ENCODE measurements around the gene APC. TPM values are rescaled to one million over a fixed set of nuclear protein-coding genes. Genes with fewer than 3 reads are reported as not detected.

Gene APC
- total and polyA plus RNA-seq, 2 donors (not counting 1 experiment from before 2014, with no cell fraction given) = 8.1 to 55.8 TPM

DNA sequence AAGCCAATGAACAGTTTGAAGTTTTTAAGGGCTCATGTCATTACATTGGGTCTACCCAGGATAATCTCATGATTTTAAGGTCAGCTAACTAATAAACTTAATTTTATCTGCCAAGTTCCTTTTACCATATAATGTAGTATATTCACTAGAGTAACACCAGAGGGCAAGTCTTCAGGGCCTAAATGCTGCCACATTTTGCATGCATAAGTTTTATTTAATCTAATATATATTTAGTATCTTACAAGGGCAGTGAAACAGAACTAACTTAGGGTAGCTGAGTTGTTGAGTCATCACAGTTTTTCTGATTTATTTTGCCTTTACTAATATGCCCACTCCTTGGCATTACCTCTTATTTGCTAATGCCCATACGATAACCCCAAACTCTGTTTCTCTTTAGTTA, 8.1 kb upstream of the APC start:
- no peaks in the 10 kb centered on the region for H3K27me3 ChIP-seq (replicated peaks in 1 of 4; ENCODE audit: control extremely low read depth in 1 of 4, control insufficient read depth in 3 of 4, insufficient read depth in 4 of 4, low read length in 3 of 4)
- Mint-ChIP-seq H3K27ac (no peak overlapping the region), H3K4me1 (peaks cover 23% of the 10 kb centered on the region), H3K27me3 (no peaks in the 10 kb centered on the region), H3K4me3 (no peak overlapping the region), H3K9me3 (ENCODE audit: insufficient read depth) (no peaks in the 10 kb centered on the region)
- H4K20me1 ChIP-seq (ENCODE audit: control insufficient read depth, insufficient read depth, low read length, poor library complexity, severe bottlenecking) = peaks cover 22% of the 10 kb centered on the region
- H3K4me1 ChIP-seq (ENCODE audit: control insufficient read depth in 2 of 2, insufficient read depth in 2 of 2, low read length in 2 of 2) = peaks cover 0 to 6% of the 10 kb centered on the region in 2 donors
- no peak for ATAC-seq (ENCODE audit: low read depth)
- H3K4me3 ChIP-seq (ENCODE audit: control extremely low read depth in 1 of 5, extremely low read depth in 1 of 5, insufficient read depth in 1 of 5, low read depth in 2 of 5, low read length in 4 of 5) = no peak overlapping the region
- no peak overlapping the region for H3K9ac ChIP-seq (ENCODE audit: low read length)
- ChIA-PET CTCF (interaction anchor here (2.2 kb wide), 1 partner anchor 28 kb away, joined by 5 read pairs; no protein-coding TSS in a partner anchor), POLR2A (no interaction called here)
- intact Hi-C loops (cut with micrococcal nuclease) = loop anchor here (2.0 kb wide), 1 partner anchor 17 kb away; no protein-coding TSS in a partner anchor
- peaks cover 83% of the 10 kb centered on the region for H3K79me2 ChIP-seq (ENCODE audit: control insufficient read depth, insufficient read depth, low read length)
- no peaks in the 10 kb centered on the region for H3K9me3 ChIP-seq (ENCODE audit: control extremely low read depth in 1 of 3, control insufficient read depth in 2 of 3, insufficient read depth in 1 of 3, low read length in 2 of 3)
- no CpG with 5 or more reads among the region's 1 CpG for WGBS (ENCODE audit: insufficient coverage)
- no peak overlapping the region for H3K4me2 ChIP-seq (replicated peaks; ENCODE audit: low read depth, low read length, poor library complexity, severe bottlenecking)
- H3K36me3 ChIP-seq (replicated peaks in 1 of 2; ENCODE audit: control extremely low read depth in 1 of 2, control insufficient read depth in 1 of 2, extremely low read depth in 1 of 2, insufficient read depth in 2 of 2, low read length in 1 of 2) = peaks cover 0 to 1% of the 10 kb centered on the region in 2 experiments
- H2AFZ ChIP-seq (ENCODE audit: insufficient read depth, low read depth, low read length, poor library complexity, severe bottlenecking) = no peak overlapping the region
- no peak for TF ChIP-seq EZH2 (IDR thresholded peaks at IDR 0.05; ENCODE audit: borderline replicate concordance, insufficient read depth, low read depth, low read length, poor library complexity, severe bottlenecking)
- TF ChIP-seq, protein P1, sequence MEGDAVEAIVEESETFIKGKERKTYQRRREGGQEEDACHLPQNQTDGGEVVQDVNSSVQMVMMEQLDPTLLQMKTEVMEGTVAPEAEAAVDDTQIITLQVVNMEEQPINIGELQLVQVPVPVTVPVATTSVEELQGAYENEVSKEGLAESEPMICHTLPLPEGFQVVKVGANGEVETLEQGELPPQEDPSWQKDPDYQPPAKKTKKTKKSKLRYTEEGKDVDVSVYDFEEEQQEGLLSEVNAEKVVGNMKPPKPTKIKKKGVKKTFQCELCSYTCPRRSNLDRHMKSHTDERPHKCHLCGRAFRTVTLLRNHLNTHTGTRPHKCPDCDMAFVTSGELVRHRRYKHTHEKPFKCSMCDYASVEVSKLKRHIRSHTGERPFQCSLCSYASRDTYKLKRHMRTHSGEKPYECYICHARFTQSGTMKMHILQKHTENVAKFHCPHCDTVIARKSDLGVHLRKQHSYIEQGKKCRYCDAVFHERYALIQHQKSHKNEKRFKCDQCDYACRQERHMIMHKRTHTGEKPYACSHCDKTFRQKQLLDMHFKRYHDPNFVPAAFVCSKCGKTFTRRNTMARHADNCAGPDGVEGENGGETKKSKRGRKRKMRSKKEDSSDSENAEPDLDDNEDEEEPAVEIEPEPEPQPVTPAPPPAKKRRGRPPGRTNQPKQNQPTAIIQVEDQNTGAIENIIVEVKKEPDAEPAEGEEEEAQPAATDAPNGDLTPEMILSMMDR (IDR thresholded peaks at IDR 0.05) = no peak
- H3K27ac ChIP-seq (ENCODE audit: low read length in 2 of 2) = no peak overlapping the region
- DNase-seq = no peak

DNA sequence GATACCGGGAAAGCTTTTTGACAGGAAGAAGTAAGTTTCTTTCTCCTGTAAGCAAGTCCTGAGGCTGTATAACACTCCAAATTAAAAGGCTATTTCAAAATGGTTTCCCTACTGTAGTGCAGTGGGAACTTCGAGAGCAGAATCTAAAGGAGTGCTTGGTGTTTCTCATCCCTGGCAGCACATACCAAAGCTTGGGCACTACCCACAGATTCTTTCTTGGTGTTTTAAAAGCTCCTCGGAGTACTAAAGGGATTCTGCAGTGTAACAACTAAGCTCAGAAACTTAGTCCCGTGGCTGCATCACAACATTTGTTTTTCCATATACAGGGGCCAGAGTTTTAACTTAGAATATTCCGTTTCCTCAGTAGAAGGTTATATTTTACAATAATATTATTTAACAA, 5.6 kb upstream of the APC start:
- peaks cover 19% of the 10 kb centered on the region for H3K4me1 Mint-ChIP-seq
- H3K27me3 Mint-ChIP-seq = no peaks in the 10 kb centered on the region
- H3K4me2 ChIP-seq (replicated peaks; ENCODE audit: low read depth, low read length, poor library complexity, severe bottlenecking) = no peak overlapping the region
- H3K79me2 ChIP-seq (ENCODE audit: control insufficient read depth, insufficient read depth, low read length) = peaks cover 70% of the 10 kb centered on the region
- H3K36me3 ChIP-seq (replicated peaks in 1 of 2; ENCODE audit: control extremely low read depth in 1 of 2, control insufficient read depth in 1 of 2, extremely low read depth in 1 of 2, insufficient read depth in 2 of 2, low read length in 1 of 2) = peaks cover 0 to 1% of the 10 kb centered on the region in 2 experiments
- peaks cover 10% of the 10 kb centered on the region for H4K20me1 ChIP-seq (ENCODE audit: control insufficient read depth, insufficient read depth, low read length, poor library complexity, severe bottlenecking)
- H3K27ac ChIP-seq (ENCODE audit: low read length in 2 of 2) = no peak overlapping the region
- H3K4me3 ChIP-seq (ENCODE audit: control extremely low read depth in 1 of 5, extremely low read depth in 1 of 5, insufficient read depth in 1 of 5, low read depth in 2 of 5, low read length in 4 of 5) = no peak overlapping the region
- H3K4me1 ChIP-seq (ENCODE audit: control insufficient read depth in 2 of 2, insufficient read depth in 2 of 2, low read length in 2 of 2) = peaks cover 0 to 3% of the 10 kb centered on the region in 2 donors
- no peak for DNase-seq
- H3K9ac ChIP-seq (ENCODE audit: low read length) = no peak overlapping the region
- POLR2A ChIA-PET = no interaction called here
- ATAC-seq (ENCODE audit: low read depth) = no peak
- no peak overlapping the region for H3K27ac Mint-ChIP-seq
- no peak overlapping the region for H3K4me3 Mint-ChIP-seq
- no peak for TF ChIP-seq EZH2 (IDR thresholded peaks at IDR 0.05; ENCODE audit: borderline replicate concordance, insufficient read depth, low read depth, low read length, poor library complexity, severe bottlenecking)
- TF ChIP-seq, protein P1 (IDR thresholded peaks at IDR 0.05) = no peak
- CTCF ChIA-PET = interaction anchor here (1.0 to 1.3 kb wide), 2 partner anchors 26 to 127 kb away, joined by 4 to 7 read pairs; no protein-coding TSS in a partner anchor
- no peaks in the 10 kb centered on the region for H3K9me3 ChIP-seq (ENCODE audit: control extremely low read depth in 1 of 3, control insufficient read depth in 2 of 3, insufficient read depth in 1 of 3, low read length in 2 of 3)
- WGBS (ENCODE audit: insufficient coverage) = no CpG with 5 or more reads among the region's 5 CpGs
- H3K27me3 ChIP-seq (replicated peaks in 1 of 4; ENCODE audit: control extremely low read depth in 1 of 4, control insufficient read depth in 3 of 4, insufficient read depth in 4 of 4, low read length in 3 of 4) = no peaks in the 10 kb centered on the region
- no peaks in the 10 kb centered on the region for H3K9me3 Mint-ChIP-seq (ENCODE audit: insufficient read depth)
- intact Hi-C loops (cut with micrococcal nuclease) = no loop called here
- H2AFZ ChIP-seq (ENCODE audit: insufficient read depth, low read depth, low read length, poor library complexity, severe bottlenecking) = no peak overlapping the region

Measured in B cell (primary cell).